HPDE6-E6E7 (cell line): ENCODE results near the gene WNT5B.
"Not testable (repeated sequence)": the region's sequence is repeated elsewhere in the genome, so short reads cannot be mapped to it uniquely, and the experiment has no call there.

Experiments used
- DNase-seq: peaks from one replicate; pipeline ENCODE4 v3.0.0; 2011; ENCODE audit warnings: missing footprints; ENCODE audit errors: extremely low spot score

Gene WNT5B

DNA sequence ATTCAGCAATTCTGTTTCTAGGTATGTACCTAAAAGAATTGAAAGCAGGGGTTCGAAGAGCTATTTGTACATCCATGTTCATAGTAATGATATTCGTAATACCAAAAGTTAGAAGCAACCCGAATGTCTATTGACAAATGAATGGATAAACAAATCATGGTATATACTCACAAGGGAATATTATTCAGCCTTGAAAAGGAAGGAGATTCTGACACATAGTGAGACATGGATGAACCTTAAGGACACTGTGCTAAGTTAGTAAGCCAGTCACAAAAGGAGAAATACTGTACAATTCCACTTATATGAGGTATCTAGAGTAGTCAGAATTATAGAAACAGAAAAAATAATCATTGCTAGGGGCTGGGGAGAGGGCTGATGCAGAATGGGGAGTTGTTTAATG is 30.3 kb upstream of the WNT5B start:
- DNase-seq = no peak

DNA sequence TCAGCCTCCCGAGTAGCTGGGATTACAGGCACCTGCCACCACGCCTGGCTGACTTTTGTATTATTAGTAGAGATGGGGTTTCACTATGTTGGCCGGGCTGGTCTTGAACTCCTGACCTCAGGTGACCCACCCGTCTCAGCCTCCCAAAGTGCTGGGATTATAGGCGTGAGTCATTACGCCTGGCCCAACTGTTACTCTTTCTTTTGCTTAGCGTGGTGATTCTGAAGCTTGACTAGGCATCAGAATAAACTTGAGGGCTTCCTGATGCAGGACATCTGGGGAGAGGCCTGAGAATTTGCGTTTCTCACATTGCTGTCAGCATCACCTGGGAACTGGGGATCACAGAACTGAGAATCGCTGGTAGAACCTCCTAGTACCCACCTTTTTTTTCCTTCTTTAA is 26.3 kb upstream of the WNT5B start:
- DNase-seq = not testable (repeated sequence)

DNA sequence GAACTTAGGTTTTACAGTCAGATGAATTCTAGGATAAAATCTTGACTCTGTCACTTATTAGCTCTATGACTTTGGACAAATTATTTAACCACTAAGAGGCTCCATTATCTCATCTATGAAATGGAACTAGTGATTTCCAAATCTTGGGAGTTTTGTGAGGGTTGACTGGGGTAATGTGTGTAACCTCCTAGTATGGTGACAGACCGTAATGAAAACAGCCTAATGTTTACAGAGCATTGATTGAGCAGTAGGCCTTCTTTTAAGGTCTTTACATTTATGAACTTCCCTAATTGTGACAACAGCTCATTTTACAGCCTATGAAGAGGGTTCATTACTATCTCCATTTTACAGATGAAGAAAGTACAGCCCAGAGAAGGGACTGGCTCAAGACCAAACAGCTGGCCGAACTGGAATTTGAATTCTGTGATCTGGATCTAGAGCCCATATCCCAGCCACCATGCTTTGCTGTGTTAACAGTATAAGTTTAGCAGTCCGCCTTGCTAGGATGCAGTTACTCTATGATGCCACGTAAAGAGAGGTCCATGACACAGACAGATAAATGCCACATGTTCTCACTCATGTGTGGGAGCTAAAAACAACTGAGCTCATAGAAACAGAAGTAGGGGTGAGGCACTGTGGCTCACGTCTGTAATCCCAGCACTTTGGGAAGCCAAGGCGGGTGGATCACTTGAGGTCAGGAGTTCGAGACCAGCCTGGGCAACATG is 25.6 kb upstream of the WNT5B start:
- DNase-seq = no peak

DNA sequence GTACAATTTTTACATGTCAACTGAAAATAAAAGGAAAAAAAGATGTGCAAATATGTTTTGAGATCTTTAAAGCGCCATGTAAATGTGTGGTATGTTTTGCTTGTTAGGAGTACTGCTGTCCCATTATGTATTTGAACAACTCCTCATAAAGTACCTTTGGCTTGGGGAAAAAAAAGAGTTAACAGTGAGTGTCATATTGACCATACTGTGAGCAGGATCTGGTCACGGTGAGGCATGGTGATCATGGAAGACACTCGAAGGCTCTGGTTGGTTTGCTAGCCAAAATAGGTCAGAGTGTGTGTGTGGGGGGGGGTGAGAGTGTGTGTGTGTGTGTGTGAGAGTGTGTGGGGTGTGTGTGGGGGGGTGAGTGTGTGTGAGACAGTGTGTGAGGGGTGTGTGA is 24.6 kb upstream of the WNT5B start:
- DNase-seq = no peak

DNA sequence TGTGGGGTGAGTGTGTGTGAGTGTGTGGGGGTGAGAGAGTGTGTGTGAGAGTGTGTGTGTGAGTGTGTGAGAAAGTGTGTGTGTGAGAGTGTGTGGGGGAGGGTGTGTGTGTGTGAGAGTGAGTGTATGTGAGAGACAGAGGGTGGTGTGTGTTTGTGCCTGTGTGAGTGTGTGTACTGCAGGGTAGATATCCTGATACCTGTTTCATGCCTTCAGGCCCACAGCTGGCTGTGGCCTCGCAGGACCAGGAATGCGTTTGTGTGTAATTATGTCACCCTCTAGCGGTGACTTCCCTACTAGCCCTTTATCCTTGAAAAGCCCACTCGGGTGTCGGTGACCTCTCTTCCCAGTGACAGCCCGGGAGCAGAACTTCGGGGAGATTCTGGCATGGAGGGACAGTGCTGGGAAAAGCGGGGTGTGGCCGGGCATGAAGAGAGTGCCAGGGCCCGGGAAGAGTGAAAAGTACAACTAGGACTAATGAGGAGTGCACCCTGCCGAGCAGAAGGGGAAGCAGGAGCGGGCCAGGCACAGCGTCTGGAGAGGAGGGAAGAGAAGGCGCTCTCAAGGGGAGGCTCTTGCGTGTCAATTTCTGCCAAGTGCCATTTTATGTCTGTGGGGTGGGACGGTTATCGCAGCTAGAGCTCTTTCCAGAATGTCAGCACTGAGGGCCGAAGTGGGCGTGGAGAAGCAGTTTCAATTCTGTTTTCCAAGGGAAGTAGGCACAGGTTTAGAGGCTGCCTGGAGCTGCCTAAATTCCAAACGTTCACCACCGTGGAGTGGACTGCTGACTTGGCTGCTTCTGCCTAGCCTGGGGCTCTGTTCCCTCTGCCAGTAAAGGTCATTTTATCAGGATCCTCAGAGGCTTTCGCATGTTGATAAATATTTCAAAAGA is 23.7 kb upstream of the WNT5B start:
- DNase-seq = peak; percentile 66

DNA sequence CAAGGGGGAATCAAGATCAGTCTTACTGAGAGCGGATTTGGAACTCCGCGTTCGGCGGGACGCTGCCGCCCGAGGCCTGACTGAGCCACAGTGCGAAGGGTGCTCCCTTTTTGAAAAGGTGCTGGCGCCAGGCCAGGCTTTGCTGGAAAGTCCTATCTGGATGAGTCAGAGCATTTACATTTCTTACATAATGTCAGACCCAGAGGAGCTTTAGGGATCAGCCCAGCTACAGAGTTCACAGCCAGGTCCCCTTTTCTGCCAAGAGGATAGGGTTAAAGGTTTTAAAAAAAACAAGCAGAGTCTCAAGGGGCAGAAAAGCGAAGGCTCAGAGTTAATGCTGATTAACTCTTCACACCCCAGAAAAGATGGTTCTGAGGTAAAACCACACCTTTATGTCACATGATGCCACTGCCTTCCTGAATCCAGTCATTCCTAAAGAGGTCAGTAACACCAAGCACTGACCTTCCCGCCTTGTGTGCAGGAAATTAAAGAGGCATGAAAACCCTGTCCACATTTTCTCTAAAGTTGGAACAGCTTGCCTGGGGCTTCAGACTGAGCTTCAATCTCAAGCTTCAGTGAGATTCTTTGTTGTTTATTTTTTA is 22.9 kb upstream of the WNT5B start:
- peak; percentile 84 for DNase-seq

DNA sequence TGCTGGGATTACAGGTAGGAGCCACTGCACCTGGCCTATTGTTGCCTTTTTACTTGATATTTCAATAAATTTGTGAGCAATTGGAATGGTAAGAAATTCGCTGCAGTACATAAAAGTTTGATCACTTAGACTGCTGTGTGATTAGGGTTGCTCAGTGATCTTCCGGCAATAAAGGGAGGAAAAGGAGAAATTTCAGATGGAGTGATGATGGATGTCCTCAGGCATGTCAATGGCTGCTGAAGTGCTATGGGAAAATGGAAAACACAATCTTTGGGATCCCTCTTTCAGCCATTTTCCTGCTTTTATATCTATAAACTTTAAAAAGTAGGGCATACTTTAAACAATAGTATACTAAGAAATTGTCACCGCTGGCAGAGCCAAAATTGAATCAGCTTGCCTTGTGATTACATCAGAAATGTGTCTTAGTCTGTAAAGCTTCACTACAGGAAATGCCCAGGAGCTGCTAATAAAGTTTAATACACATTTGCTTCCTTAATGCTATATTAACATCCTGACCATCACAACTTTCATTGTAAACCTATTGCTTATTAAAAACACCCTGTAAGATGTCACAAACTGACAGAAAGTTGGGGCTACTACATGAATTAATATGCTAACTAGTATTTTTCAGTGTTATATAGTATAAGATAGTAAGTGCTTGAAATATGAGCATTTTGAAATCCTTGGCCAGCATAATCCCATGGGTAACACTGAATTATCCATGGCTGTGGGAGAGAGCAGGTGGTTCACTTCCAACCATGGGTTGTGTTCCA is 20.9 kb upstream of the WNT5B start:
- no peak for DNase-seq

DNA sequence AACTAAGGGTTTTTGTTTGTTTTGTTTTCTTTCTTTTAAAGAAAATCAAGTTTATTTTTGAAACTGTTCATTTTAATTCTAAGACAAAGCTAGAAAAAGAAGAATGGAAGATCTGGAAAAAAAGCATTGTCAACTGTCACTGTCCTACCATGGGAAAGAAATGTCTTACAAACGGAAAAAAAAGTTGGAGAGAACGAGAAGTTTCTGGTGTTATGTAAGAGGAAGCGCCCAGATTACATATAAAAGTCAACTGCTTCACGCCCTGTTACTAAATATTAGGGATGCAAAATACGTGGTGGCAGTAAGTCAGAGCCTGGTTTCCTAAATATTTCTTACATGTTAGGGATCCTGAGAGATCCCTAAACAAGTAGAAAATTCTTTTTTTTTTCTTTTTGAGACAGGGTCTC is 20.3 kb upstream of the WNT5B start:
- no peak for DNase-seq

DNA sequence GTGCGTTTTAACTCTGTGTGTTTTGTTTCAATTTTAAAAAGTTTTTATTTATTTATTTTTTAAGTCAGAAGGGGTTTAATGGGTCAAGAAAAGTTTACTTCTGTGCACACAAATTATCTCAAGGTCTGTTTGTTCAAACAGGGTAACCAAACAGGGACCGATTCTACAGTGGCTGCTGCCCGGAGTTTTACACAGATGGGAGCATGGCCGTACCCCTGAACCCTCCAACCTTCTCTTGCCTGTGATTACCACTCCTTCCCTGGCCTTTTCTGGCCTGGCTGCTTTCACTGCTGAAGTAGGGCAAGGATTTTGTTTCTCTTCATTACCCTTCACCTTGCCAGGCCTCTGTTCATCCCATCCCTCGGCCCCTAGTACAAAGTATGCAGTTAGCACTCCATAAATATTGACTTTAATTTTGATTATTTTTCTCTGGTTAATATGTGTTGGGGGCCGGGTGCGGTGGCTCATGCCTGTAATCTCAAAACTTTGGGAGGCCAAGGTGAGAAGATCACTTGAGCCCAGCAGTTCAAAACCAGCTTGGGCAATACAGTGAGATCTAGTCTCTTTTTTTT is 18.9 kb upstream of the WNT5B start:
- no peak for DNase-seq

DNA sequence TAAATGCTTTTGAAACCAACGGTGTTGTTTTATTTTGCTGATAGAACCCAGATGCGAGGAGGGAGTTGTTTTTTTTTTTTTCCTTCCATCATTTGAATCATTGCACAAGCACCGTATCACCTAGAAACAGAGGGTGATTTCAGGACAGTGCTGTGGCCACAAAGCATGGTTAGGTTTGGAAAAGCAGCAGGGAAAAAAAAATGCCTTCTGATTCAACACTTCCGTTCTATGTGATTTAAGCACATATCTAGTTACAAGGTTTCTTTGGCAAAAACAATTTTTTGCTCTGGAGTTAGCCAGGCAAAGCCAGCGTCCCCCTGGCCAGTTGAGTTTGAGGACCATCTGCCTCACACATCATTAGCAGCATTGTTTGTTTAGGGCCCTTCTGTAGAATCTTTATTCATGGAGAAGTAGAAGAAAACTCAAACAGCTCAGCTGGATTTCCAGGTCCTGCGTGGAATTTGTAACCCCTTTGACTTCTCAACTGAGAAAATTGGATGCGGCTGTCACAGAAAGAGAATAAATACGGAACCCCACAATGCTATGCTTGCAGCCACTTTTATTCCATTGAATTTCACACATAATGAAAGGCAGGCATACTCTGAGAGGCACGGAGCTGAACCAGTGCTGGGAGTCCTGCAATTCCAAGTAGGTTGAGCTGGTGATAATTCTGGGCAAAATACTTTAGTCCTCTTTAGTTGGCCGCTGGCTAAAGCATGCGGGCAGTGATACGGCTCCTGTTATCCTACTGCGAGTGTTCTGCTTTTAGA is 17.0 kb upstream of the WNT5B start:
- DNase-seq = no peak

DNA sequence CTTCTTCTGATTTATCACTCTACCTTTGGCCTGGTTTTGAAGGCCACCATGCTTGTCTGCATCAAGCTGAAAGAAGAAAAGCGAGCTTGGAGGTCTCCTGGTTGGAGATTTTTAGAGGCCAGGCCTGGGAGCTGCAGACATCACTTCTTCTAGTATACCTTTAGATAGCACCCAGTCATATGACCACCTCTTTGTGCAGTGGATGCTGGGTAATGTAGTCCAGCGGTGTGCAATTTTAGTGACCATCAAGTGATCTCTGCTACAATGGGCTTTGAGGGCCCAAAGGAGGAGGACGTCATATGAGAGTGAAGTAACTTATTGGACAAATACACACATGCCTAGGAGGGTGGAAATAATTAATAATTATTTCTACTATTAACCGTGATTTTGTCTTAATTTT is 15.2 kb upstream of the WNT5B start:
- no peak for DNase-seq

DNA sequence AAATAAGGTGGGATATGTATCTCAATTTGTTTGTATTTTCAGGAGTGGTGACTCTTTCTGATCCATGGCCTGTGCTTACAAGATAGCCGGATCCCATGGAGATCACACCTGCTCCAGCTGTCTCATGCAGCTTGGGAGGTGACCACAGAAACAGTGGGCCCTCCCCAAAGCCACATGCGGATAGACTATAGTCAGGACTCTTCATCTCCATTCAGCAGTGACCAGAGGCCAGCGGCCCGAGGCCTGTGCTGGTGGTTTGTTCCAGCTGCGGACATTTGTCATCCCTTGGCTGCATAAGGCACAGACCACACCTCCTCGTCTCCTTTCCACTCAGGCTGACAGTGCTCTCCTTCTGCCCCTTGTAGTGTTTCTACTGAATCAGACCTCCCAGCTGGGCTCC is 14.7 kb upstream of the WNT5B start:
- DNase-seq = no peak

DNA sequence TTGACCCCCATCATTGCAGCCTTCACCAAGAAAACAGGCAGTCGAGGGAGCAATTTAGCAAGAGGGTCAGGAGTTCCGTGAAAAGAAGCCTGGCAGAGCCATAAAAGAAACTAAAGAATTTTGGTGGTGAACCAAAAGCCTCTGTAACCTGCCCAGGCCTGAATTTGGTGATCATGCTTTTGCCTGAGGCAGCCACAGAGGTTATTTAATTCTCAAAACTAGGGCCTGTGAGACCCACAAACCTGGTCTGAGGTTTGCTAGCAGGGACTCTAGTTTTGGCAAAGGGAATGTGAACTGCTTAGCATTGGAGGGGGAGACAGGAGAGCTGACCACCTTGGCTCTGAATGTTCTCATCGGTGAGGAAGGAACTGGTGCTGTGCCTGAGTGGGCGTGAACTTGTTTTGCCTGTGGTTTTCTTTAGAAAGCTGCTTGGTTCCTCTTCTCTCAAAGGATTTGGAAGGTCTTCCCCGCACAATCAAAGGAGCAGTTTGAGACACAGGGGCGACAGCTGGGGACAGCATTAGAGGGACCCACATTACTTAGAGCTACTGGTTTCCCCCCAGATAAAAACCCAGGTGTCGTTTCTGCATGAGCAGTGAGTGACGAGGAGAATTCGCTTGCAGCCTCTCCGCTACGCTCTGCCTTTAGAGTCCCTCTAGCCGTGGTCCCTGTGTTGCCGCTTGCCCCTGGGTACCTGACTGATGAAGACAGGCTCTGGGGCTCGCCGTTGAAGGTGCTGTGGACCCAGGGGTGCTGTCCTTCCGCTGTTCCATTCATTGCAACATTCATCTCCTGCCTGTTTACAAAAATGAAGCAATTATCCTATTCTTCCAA is 12.6 kb upstream of the WNT5B start:
- DNase-seq = no peak

DNA sequence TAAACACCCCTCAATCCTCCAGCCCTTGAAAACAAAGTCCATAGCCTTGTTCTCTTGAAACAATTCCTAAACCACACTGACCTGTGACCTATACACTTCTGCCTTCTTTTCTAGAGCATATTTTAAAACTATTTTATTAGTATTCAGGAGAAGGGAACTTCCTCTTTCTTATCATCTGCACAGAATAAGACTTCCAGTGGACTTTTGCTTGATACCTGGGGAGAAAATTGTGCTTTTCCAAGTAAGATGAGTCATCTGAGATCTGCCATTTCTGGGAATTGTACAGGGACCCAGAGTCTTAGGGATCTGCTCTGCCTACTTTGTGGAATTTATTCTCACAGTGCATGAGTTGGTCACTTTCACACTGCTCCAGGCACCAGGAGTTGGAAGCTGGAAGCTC is 10.5 kb upstream of the WNT5B start:
- DNase-seq = no peak

DNA sequence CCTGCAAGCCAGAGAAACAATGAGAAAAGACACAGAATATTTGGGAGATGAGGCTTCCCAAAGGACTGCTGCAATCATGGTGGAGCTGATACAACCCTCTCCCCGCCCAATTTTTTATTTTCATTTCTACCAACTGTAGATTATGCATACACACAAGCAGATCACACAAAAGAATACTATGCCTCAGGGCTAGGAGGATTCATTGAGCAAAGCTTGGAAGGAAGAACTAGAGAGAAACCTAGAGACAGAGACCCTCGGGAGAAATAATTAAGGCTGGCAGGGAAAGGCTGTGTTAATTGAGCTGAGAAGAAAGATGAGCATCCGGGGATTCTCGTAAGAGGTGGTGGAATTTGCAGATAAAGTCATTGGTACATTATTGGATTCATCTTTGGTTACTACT is 9.9 kb upstream of the WNT5B start:
- no peak for DNase-seq

DNA sequence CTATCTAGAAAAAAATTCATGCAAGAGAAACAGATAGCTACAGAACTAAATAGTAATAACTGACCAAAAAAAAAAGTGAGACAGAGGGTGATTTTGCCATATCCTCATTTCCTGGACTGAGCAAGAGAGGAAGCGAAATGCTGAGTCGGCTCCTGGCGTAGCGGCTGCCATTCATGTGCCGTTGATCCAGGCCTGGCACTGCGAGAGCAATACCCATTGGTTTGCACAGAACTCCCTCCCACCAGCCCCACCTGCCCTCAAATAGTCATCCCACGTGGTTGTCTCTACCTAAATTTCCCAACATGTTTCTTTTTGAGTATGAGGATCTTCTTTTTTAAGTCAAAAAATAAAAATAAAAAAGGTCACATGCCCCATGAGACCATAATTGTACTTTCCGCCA is 9.4 kb upstream of the WNT5B start:
- DNase-seq = no peak

DNA sequence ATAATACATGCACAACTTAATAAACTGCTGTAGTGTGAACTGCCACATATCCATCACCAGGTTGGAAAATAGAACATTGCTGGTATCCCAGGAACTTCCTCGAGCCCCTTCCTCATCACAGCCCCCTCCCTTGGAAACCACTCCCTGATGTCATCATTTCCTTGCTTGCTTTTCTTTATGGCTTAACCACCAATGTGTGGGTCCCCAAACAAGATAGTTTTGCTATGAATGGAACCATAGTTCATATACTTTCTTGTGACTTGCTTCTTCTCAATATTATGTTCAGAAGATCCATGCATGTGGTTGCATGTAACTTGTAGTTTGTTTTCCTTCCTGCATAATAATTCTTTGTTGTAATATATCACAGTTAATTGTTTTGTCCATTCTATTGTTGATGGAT is 8.9 kb upstream of the WNT5B start:
- no peak for DNase-seq

DNA sequence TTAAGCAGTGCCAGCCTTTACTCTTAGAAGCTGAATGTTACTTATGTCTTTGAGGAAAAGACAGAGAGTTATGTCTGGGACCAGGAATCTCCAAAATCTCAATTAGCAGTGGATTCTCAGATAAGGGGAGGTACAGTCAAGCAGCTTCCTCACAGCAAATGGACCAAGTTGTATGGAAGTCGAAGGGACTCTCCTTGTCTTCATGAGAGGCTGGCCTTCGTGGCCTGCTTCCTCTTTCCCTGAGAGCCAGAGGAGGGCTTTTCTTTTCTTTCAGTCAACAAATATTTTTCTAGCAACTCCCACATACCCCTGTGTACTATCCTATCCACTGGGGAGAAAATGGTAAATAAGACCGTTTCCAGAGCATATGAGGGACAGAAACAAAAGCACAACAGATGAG is 6.6 kb upstream of the WNT5B start:
- DNase-seq = no peak

DNA sequence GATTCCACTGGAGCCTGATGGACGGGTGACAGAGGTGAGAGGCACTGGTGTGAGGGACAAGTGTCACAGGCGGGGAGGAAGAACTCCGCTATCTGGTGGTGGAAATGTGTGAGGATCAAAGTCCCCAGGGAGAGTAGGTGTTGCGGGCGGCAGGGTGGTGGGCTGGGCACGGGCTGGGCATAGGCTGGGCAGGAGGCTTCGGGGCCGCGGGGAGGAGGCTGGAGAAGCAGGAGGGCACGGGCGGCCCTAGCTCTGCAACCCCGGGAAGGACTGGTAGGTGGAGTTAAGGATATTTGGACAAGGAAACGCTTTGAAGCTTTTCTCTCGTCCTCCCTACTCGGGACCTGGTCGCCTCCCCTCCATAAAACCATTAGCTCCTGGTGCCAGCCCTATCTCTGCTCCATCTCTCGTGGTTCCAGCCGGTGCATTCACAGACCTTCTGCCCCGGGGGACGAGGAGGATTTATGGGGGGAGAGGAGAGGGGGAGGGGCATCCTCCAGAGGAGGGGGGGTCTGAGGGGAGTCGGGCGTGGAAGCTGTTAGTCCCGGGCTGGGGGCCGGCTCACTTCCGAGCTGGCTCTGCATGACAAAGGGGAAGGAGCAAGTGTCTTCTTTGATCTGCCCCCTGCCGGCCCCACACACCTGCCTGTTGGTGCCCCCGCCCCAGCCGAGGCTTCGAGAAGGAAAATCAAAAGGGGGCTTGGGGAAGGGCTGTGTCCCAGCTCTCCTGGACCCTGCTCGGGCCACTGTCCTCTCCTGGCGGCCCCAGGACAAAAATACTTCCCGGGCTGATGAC is 504 bp downstream of the WNT5B start:
- DNase-seq = no peak
